OCI-LY7 (cell line): ENCODE results near the gene MAOB.

Source experiments
- CTCF ChIP-seq: fragments of 200-600 bp; sonication (generic); conservative IDR thresholded peaks from 2 replicates; pipeline ENCODE4 v1.5.1; 2014; ENCODE audit warnings: mild to moderate bottlenecking, antibody characterized with exemption, low read length, moderate library complexity, mixed read lengths
- EZH2phosphoT487 ChIP-seq: fragments of 200-600 bp; sonication (generic); IDR thresholded peaks from 2 replicates; pipeline ENCODE4 v1.6.1; 2018; ENCODE audit warnings: low read depth, borderline replicate concordance, mild to moderate bottlenecking, mixed run types, antibody characterized with exemption, low read length, moderate library complexity, mixed read lengths

GRCh38 chrX:43716696-43717095 lies 165.6 kb downstream of the MAOB start:
- no peak for TF ChIP-seq CTCF
- no peak for TF ChIP-seq EZH2phosphoT487
